K562 (cell line): ENCODE data around the gene TNNT2. TPM values are rescaled to one million over a fixed set of nuclear protein-coding genes. Genes with fewer than 3 reads are reported as not detected.

Experiments used
- ELF1 ChIP-seq: fragments of 200-800 bp; sonication (Bioruptor generic); IDR thresholded peaks from 2 replicates; pipeline ENCODE4 v1.6.1; 2016; ENCODE audit warnings: missing genetic modification characterization, missing compliant biosample characterization
- ELF4 ChIP-seq: fragments of 450-650 bp; formaldehyde crosslinking; IDR thresholded peaks from 2 replicates; pipeline ENCODE4 v1.4.0; 2022; ENCODE audit warnings: missing genetic modification characterization
- GTF2F1 ChIP-seq: IDR thresholded peaks from 2 replicates; pipeline ENCODE4 v1.6.1; 2011; ENCODE audit warnings: low read depth, low read length, improper control_type of control experiment
- HDGF ChIP-seq: fragments of 450-650 bp; IDR thresholded peaks from 2 replicates; pipeline ENCODE4 v1.6.1; 2016
- HLTF ChIP-seq: fragments of 450-650 bp; IDR thresholded peaks from 2 replicates; pipeline ENCODE4 v1.6.1; 2016
- KLF16 ChIP-seq: IDR thresholded peaks from 2 replicates; pipeline ENCODE4 v1.6.1; 2016; ENCODE audit warnings: antibody characterized with exemption
- PRPF4 ChIP-seq: fragments of 200-400 bp; formaldehyde crosslinking; IDR thresholded peaks from one replicate; pipeline ENCODE4 v1.6.1; 2017; ENCODE audit warnings: low read length, low read depth, mild to moderate bottlenecking; ENCODE audit not compliant: insufficient read depth, poor library complexity, severe bottlenecking
- SMC3 ChIP-seq: conservative IDR thresholded peaks from 2 replicates; pipeline ENCODE4 v1.6.1; 2011; ENCODE audit warnings: low read depth, low read length, improper control_type of control experiment; ENCODE audit not compliant: insufficient read depth
- polyA plus RNA-seq, 8 experiments: library from polyadenylated mRNA; depleted of rRNA in 4 of 8; stranded (reverse) in 5 of 8; unstranded in 3 of 8; fragments of >200 nt; fragmentation: Nextera tagmentation in 2 of 8; fragmentation: Illumina TruSeq in 1 of 8; extraction: Ambion mirVana in 2 of 8; extraction: Trizol in 1 of 8; gene quantifications; 2 replicates each; pipeline versions ENCODE4 v1.2.1 to v1.2.3, GENCODE V29; 2011 to 2014; ENCODE audit warnings: inconsistent platforms in 1 of 8, missing spikeins in 1 of 8
- total RNA-seq, 7 experiments: library from RNA; depleted of rRNA in 6 of 7; stranded (reverse); fragments of >200 nt in 6 of 7; fragmentation: Illumina TruSeq in 2 of 7; extraction: Trizol in 2 of 7; gene quantifications; 2 replicates each; pipeline versions ENCODE4 v1.2.1 to v1.2.3, GENCODE V29; 2011 to 2021; ENCODE audit warnings: low replicate concordance in 1 of 7
- TF ChIP-seq, protein P1 (sequence below), 2 experiments: fragments of 450-650 bp in 1 of 2; sonication (generic) in 1 of 2; formaldehyde crosslinking; conservative IDR thresholded peaks; 2 replicates each; pipeline versions ENCODE4 v1.4.0 to v1.8.1; 2020 to 2022; ENCODE audit warnings: mild to moderate bottlenecking in 1 of 2, missing genetic modification reagents in 1 of 2
- TF ChIP-seq, protein P2 (sequence below): sonication (generic); formaldehyde crosslinking; IDR thresholded peaks from 2 replicates; pipeline ENCODE4 v1.9.0; 2022; ENCODE audit warnings: mild to moderate bottlenecking, missing genetic modification reagents
- TF ChIP-seq, protein P3 (sequence below): fragments of 250-450 bp; sonication (Bioruptor Pico); IDR thresholded peaks from 2 replicates; pipeline ENCODE4 v1.4.0; 2020; ENCODE audit warnings: mild to moderate bottlenecking
- TF ChIP-seq, protein P4 (sequence below): IDR thresholded peaks from 2 replicates; pipeline ENCODE4 v1.6.1; 2016; ENCODE audit warnings: missing genetic modification characterization, missing compliant biosample characterization
- TF ChIP-seq, protein P5 (sequence below), 2 experiments: IDR thresholded peaks; 2 replicates each; pipeline ENCODE4 v1.6.1; 2011; ENCODE audit warnings: borderline replicate concordance in 1 of 2, control low read depth in 1 of 2, low read depth in 1 of 2, low read length in 1 of 2, mild to moderate bottlenecking in 1 of 2, mixed read lengths in 1 of 2, moderate library complexity in 1 of 2; ENCODE audit not compliant: insufficient read depth in 1 of 2, insufficient read length in 1 of 2, poor library complexity in 1 of 2, severe bottlenecking in 1 of 2; ENCODE audit errors: extremely low read depth in 1 of 2
- TF ChIP-seq, protein P6 (sequence below): fragments of 450-650 bp; formaldehyde crosslinking; IDR thresholded peaks from 2 replicates; pipeline ENCODE4 v1.4.0; 2020; ENCODE audit warnings: mild to moderate bottlenecking, moderate library complexity

TNNT2 gene
- total and polyA plus RNA-seq, 9 of the 15 experiments (the other 6 are each of a cell fraction or from before 2014, with no cell fraction given): not detected

DNA sequence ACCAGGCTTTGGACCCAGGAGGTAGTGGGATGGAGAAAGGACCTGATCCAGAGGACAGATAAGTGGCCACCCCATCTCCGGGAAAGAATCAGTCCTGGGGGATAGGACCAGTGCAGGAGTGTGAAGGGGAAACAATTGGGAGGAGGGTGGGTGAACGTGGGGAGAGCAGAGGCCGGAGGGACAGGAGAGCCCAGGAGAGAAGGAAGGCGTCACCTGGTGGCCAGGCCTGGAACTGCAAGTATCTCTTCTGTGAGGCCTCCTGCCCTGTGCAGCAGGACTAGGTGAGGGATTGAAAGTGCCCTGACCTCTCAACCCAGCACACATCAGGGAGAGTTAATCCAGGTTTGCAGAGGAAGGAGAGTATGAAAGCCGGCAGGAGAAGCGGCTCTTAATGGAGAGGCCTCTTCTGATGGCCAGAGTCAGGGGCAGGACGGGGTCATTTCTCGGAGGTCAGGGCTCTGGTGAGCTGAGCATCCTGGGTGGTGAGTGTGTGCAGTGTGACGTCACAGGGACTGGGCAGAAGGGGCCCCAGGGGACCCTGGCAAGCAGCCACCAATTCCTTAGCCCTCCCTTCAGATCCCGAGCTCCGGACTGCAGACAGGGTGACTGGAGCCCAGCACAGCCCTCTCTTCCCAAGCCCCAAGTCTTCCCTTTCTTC, 30.8 kb upstream of the TNNT2 start (continued):
- TF ChIP-seq, protein P1, sequence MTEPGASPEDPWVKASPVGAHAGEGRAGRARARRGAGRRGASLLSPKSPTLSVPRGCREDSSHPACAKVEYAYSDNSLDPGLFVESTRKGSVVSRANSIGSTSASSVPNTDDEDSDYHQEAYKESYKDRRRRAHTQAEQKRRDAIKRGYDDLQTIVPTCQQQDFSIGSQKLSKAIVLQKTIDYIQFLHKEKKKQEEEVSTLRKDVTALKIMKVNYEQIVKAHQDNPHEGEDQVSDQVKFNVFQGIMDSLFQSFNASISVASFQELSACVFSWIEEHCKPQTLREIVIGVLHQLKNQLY (CRISPR knock-in tag; conservative IDR thresholded peaks at IDR 0.05): no peak
- TF ChIP-seq HDGF (no peak), SMC3 (peak; percentile 91), HLTF (0 out of 2 replicates have a peak, but pooled peaks have one; percentile 10), ELF1 (no peak), KLF16 (peak; percentile 63; the same call in 1 of the 2 replicates), ELF4 (0 out of 2 replicates have a peak, but pooled peaks have one; percentile 14), GTF2F1 (no peak), PRPF4 (no peak)
- TF ChIP-seq, protein P2, sequence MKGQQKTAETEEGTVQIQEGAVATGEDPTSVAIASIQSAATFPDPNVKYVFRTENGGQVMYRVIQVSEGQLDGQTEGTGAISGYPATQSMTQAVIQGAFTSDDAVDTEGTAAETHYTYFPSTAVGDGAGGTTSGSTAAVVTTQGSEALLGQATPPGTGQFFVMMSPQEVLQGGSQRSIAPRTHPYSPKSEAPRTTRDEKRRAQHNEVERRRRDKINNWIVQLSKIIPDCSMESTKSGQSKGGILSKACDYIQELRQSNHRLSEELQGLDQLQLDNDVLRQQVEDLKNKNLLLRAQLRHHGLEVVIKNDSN (CRISPR knock-in tag): no peak
- TF ChIP-seq, protein P3, sequence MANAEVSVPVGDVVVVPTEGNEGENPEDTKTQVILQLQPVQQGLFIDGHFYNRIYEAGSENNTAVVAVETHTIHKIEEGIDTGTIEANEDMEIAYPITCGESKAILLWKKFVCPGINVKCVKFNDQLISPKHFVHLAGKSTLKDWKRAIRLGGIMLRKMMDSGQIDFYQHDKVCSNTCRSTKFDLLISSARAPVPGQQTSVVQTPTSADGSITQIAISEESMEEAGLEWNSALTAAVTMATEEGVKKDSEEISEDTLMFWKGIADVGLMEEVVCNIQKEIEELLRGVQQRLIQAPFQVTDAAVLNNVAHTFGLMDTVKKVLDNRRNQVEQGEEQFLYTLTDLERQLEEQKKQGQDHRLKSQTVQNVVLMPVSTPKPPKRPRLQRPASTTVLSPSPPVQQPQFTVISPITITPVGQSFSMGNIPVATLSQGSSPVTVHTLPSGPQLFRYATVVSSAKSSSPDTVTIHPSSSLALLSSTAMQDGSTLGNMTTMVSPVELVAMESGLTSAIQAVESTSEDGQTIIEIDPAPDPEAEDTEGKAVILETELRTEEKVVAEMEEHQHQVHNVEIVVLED (CRISPR knock-in tag): no peak
- TF ChIP-seq, protein P4, sequence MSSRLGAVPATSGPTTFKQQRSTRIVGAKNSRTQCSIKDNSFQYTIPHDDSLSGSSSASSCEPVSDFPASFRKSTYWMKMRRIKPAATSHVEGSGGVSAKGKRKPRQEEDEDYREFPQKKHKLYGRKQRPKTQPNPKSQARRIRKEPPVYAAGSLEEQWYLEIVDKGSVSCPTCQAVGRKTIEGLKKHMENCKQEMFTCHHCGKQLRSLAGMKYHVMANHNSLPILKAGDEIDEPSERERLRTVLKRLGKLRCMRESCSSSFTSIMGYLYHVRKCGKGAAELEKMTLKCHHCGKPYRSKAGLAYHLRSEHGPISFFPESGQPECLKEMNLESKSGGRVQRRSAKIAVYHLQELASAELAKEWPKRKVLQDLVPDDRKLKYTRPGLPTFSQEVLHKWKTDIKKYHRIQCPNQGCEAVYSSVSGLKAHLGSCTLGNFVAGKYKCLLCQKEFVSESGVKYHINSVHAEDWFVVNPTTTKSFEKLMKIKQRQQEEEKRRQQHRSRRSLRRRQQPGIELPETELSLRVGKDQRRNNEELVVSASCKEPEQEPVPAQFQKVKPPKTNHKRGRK (tag): no peak
- TF ChIP-seq, protein P5, sequence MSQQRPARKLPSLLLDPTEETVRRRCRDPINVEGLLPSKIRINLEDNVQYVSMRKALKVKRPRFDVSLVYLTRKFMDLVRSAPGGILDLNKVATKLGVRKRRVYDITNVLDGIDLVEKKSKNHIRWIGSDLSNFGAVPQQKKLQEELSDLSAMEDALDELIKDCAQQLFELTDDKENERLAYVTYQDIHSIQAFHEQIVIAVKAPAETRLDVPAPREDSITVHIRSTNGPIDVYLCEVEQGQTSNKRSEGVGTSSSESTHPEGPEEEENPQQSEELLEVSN (IDR thresholded peaks at IDR 0.05; ENCODE audit: borderline replicate concordance in 1 of 2, extremely low read depth in 1 of 2, insufficient read depth in 1 of 2, insufficient read length in 1 of 2, low read depth in 1 of 2, low read length in 1 of 2, poor library complexity in 1 of 2, severe bottlenecking in 1 of 2): no peak
- TF ChIP-seq, protein P6, sequence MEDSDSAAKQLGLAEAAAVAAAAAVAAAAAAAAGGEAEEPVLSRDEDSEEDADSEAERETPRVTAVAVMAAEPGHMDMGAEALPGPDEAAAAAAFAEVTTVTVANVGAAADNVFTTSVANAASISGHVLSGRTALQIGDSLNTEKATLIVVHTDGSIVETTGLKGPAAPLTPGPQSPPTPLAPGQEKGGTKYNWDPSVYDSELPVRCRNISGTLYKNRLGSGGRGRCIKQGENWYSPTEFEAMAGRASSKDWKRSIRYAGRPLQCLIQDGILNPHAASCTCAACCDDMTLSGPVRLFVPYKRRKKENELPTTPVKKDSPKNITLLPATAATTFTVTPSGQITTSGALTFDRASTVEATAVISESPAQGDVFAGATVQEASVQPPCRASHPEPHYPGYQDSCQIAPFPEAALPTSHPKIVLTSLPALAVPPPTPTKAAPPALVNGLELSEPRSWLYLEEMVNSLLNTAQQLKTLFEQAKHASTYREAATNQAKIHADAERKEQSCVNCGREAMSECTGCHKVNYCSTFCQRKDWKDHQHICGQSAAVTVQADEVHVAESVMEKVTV: peak; percentile 30; the same call in 1 of the 2 replicates
- TF ChIP-seq, all 486 proteins: peak for 15
